ENCODE measurements around the gene C6orf118.

C6orf118 gene

DNA sequence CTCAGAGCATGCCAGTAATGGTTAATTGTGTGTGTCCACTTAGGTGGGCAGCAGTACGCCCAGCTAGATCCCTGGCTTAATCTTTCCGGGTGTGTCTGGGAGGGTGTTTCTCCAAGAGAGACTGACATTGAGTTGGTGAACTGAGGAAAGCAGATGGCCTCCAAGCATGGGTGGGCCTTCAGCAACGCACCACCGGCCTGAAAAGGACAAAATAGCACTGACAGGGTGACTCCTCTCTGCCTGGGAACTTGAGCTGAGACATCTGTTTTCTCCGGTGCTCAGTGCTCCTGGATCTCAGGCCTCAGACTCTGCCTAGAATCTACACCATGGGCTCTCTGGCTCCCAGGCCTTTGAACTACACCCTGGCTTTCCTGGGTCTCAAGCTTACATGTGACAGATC lies 43.2 kb downstream of the C6orf118 start:
- Histone ChIP-seq H3K4me3 (IDR thresholded peaks at IDR 0.05; ENCODE audit: insufficient read depth, low read depth, low read length) (no peak overlapping the region), H3K9ac (no peak overlapping the region), H3K4me1 (ENCODE audit: low read depth, poor library complexity, severe bottlenecking) (no peaks in the 10 kb centered on the region), H3K27me3 (ENCODE audit: insufficient read depth, low read depth) (no peaks in the 10 kb centered on the region), H2AFZ (ENCODE audit: low read depth) (no peak overlapping the region), H3K79me2 (ENCODE audit: insufficient read depth, low read depth) (no peaks in the 10 kb centered on the region), H4K20me1 (ENCODE audit: insufficient read depth) (no peaks in the 10 kb centered on the region), H3K27ac (no peak overlapping the region), H3K36me3 (ENCODE audit: insufficient read depth) (no peaks in the 10 kb centered on the region), H3K4me2 (no peak overlapping the region)
- TF ChIP-seq CTCF (conservative IDR thresholded peaks at IDR 0.05; ENCODE audit: low read depth, low read length): no peak

- H3K4me1 ChIP-seq (ENCODE audit: low read depth, poor library complexity, severe bottlenecking): no peaks in the 10 kb centered on the region
- no peaks in the 10 kb centered on the region for H3K27me3 ChIP-seq (ENCODE audit: insufficient read depth, low read depth)
- H2AFZ ChIP-seq (ENCODE audit: low read depth): no peak overlapping the region
- no peak overlapping the region for H3K4me2 ChIP-seq
- H3K9ac ChIP-seq: no peak overlapping the region
- H3K79me2 ChIP-seq (ENCODE audit: insufficient read depth, low read depth): no peaks in the 10 kb centered on the region
- H3K36me3 ChIP-seq (ENCODE audit: insufficient read depth): no peaks in the 10 kb centered on the region
- H3K27ac ChIP-seq: no peak overlapping the region
- no peak overlapping the region for H3K4me3 ChIP-seq (IDR thresholded peaks at IDR 0.05; ENCODE audit: insufficient read depth, low read depth, low read length)
- no peak for TF ChIP-seq CTCF (conservative IDR thresholded peaks at IDR 0.05; ENCODE audit: low read depth, low read length)
- no peaks in the 10 kb centered on the region for H4K20me1 ChIP-seq (ENCODE audit: insufficient read depth)
Observed at GRCh38 chr6:165260462-165260861, 48.9 kb downstream of the C6orf118 start.

- no peak overlapping the region for H2AFZ ChIP-seq (ENCODE audit: low read depth)
- no peaks in the 10 kb centered on the region for H3K4me1 ChIP-seq (ENCODE audit: low read depth, poor library complexity, severe bottlenecking)
- no peak overlapping the region for H3K9ac ChIP-seq
- no peak overlapping the region for H3K4me3 ChIP-seq (IDR thresholded peaks at IDR 0.05; ENCODE audit: insufficient read depth, low read depth, low read length)
- no peak for TF ChIP-seq CTCF (conservative IDR thresholded peaks at IDR 0.05; ENCODE audit: low read depth, low read length)
- no peak overlapping the region for H3K4me2 ChIP-seq
- no peaks in the 10 kb centered on the region for H3K79me2 ChIP-seq (ENCODE audit: insufficient read depth, low read depth)
- no peaks in the 10 kb centered on the region for H4K20me1 ChIP-seq (ENCODE audit: insufficient read depth)
- H3K36me3 ChIP-seq (ENCODE audit: insufficient read depth): no peaks in the 10 kb centered on the region
- H3K27me3 ChIP-seq (ENCODE audit: insufficient read depth, low read depth): no peaks in the 10 kb centered on the region
- H3K27ac ChIP-seq: no peak overlapping the region
Observed at GRCh38 chr6:165249808-165250207, 59.6 kb downstream of the C6orf118 start.

DNA sequence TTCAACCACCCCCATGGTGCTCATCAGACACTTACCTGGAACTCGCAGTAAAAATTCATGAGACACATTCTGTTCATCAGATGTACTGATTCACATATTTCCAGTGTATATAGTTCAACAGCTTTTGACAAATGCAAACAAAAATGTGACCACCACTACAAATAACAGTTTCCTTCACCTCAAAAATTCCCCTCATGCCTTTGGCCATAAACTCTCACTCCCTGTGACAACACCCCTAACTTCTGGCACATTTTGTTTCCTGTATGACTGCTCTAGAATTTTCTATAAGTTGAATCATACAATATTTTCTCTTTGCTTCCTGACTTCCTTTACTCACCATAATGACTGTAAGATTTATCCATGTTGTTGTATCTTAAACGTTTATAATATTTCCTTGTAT lies 63.7 kb downstream of the C6orf118 start:
- Histone ChIP-seq H3K27ac (no peak overlapping the region), H3K4me2 (no peak overlapping the region), H3K4me1 (ENCODE audit: low read depth, poor library complexity, severe bottlenecking) (no peaks in the 10 kb centered on the region), H4K20me1 (ENCODE audit: insufficient read depth) (no peaks in the 10 kb centered on the region), H3K9ac (no peak overlapping the region), H3K36me3 (ENCODE audit: insufficient read depth) (no peaks in the 10 kb centered on the region), H3K79me2 (ENCODE audit: insufficient read depth, low read depth) (no peaks in the 10 kb centered on the region), H3K27me3 (ENCODE audit: insufficient read depth, low read depth) (no peaks in the 10 kb centered on the region), H2AFZ (ENCODE audit: low read depth) (no peak overlapping the region; the same call in 1 of the 2 replicates), H3K4me3 (IDR thresholded peaks at IDR 0.05; ENCODE audit: insufficient read depth, low read depth, low read length) (no peak overlapping the region)
- no peak for TF ChIP-seq CTCF (conservative IDR thresholded peaks at IDR 0.05; ENCODE audit: low read depth, low read length)

Data from KMS-11 (cell line).